Hematopoietic multipotent progenitor cell treated with erythropoietin and hydrocortisone succinate and interleukin-3 and kit ligand, for 4 days (in vitro differentiated cells): ENCODE data around the gene DLGAP1.

Experiments used
- DNase-seq: peaks from one replicate; pipeline ENCODE4 v3.0.0-alpha.2; 2015

Gene DLGAP1

GRCh38 chr18:3921826-3922225, 533.3 kb downstream of the DLGAP1 start:
- DNase-seq, result no peak

GRCh38 chr18:3920832-3921231, 534.3 kb downstream of the DLGAP1 start:
- DNase-seq, result no peak

- peak; percentile 12 for DNase-seq
Measured at GRCh38 chr18:3919396-3920061, 535.6 kb downstream of the DLGAP1 start.

GRCh38 chr18:3916082-3916481, 539.0 kb downstream of the DLGAP1 start:
- peak; percentile 96 for DNase-seq

- DNase-seq, result peak; percentile 52
Measured at GRCh38 chr18:3914833-3915610, 540.1 kb downstream of the DLGAP1 start.

- DNase-seq, result no peak
Measured at GRCh38 chr18:3914109-3914508, 541.0 kb downstream of the DLGAP1 start.

- DNase-seq, result peak; percentile 19
Measured at GRCh38 chr18:3912705-3913104, 542.4 kb downstream of the DLGAP1 start.

- no peak for DNase-seq
Measured at GRCh38 chr18:3911413-3911812, 543.7 kb downstream of the DLGAP1 start.

- DNase-seq, result no peak
Measured at GRCh38 chr18:3910512-3910911, 544.6 kb downstream of the DLGAP1 start.

GRCh38 chr18:3907955-3908354, 547.2 kb downstream of the DLGAP1 start:
- DNase-seq, result no peak

- DNase-seq, result no peak
Measured at GRCh38 chr18:3906116-3906750, 548.9 kb downstream of the DLGAP1 start.

GRCh38 chr18:3903337-3903736, 551.8 kb downstream of the DLGAP1 start:
- no peak for DNase-seq

GRCh38 chr18:3902676-3903075, 552.4 kb downstream of the DLGAP1 start:
- DNase-seq, result no peak

- no peak for DNase-seq
Measured at GRCh38 chr18:3901811-3902210, 553.3 kb downstream of the DLGAP1 start.

GRCh38 chr18:3901042-3901441, 554.1 kb downstream of the DLGAP1 start:
- no peak for DNase-seq

- DNase-seq, result no peak
Measured at GRCh38 chr18:3900327-3900726, 554.8 kb downstream of the DLGAP1 start.

GRCh38 chr18:3898861-3899613, 556.1 kb downstream of the DLGAP1 start:
- DNase-seq, result no peak

GRCh38 chr18:3892152-3892551, 563.0 kb downstream of the DLGAP1 start:
- no peak for DNase-seq

- no peak for DNase-seq
Measured at GRCh38 chr18:3891245-3891644, 563.9 kb downstream of the DLGAP1 start.

- DNase-seq, result peak; percentile 42
Measured at GRCh38 chr18:3889803-3890202, 565.3 kb downstream of the DLGAP1 start.

- DNase-seq, result no peak
Measured at GRCh38 chr18:3889121-3889520, 566.0 kb downstream of the DLGAP1 start.

GRCh38 chr18:3886575-3887322, 568.4 kb downstream of the DLGAP1 start:
- peak; percentile 60 for DNase-seq
